ENCODE data around the gene MYL12A. TPM values are rescaled to one million over a fixed set of nuclear protein-coding genes. Genes with fewer than 3 reads are reported as not detected.

MYL12A gene
- total RNA-seq, 1 experiment from 2014 or later = 284 TPM

GRCh38 chr18:3199942-3200645, 47.5 kb upstream of the MYL12A start:
- no peak overlapping the region for H3K9ac ChIP-seq (ENCODE audit: extremely low read depth, insufficient read length, low read length)
- DNase-seq = no peak
- H3K9me3 Mint-ChIP-seq = peaks cover 4 to 5% of the 10 kb centered on the region in 2 experiments; a peak in 3 of 5 replicates
- H4K8ac ChIP-seq (replicated peaks; ENCODE audit: insufficient read length, low read depth, low read length) = no peak overlapping the region
- H3K9me3 ChIP-seq (ENCODE audit: control insufficient read depth, low read depth, low read length) = no peaks in the 10 kb centered on the region
- no peak overlapping the region for H3K4me3 Mint-ChIP-seq
- H2AFZ ChIP-seq (ENCODE audit: low read length) = no peak overlapping the region
- H3K36me3 Mint-ChIP-seq (ENCODE audit: insufficient read depth in 1 of 3, low read depth in 3 of 3) = peaks cover 0 to 4% (median 2%) of the 10 kb centered on the region in 3 experiments; a peak in 3 of 7 replicates
- H4K5ac ChIP-seq (ENCODE audit: insufficient read length, low read depth, low read length) = no peak overlapping the region
- H3K27ac Mint-ChIP-seq = no peak overlapping the region
- no peak overlapping the region for H2BK15ac ChIP-seq (ENCODE audit: low read depth, low read length)
- H2BK20ac ChIP-seq (ENCODE audit: low read depth, low read length, poor library complexity, severe bottlenecking) = no peak overlapping the region
- H3K4ac ChIP-seq (ENCODE audit: low read depth, low read length) = no peak overlapping the region
- H2BK12ac ChIP-seq (ENCODE audit: insufficient read length, low read depth, low read length) = no peak overlapping the region
- H4K91ac ChIP-seq (ENCODE audit: insufficient read length, low read depth, low read length) = no peak overlapping the region
- no peaks in the 10 kb centered on the region for H3K79me2 ChIP-seq (ENCODE audit: insufficient read depth, low read length)
- H3K56ac ChIP-seq (ENCODE audit: insufficient read length, low read depth, low read length) = no peak overlapping the region
- no peak overlapping the region for H3K14ac ChIP-seq (ENCODE audit: insufficient read depth, low read length)
- H3K23me2 ChIP-seq (ENCODE audit: insufficient read length, low read depth, low read length, poor library complexity, severe bottlenecking) = no peaks in the 10 kb centered on the region
- 0 out of 4 replicates have a peak, but pooled peaks cover 0 to 3% of the 10 kb centered on the region in 2 experiments for H3K4me1 Mint-ChIP-seq
- H2AK5ac ChIP-seq (ENCODE audit: insufficient read length, low read length) = no peak overlapping the region
- no peak overlapping the region for H3K4me2 ChIP-seq (ENCODE audit: insufficient read depth, insufficient read length, low read length)
- no peaks in the 10 kb centered on the region for H3K79me1 ChIP-seq (ENCODE audit: insufficient read depth, low read depth, low read length, poor library complexity, severe bottlenecking)
- H4K20me1 ChIP-seq (ENCODE audit: control insufficient read depth, insufficient read depth, insufficient read length) = no peaks in the 10 kb centered on the region
- H3K23ac ChIP-seq (ENCODE audit: insufficient read length, low read depth, low read length) = no peak overlapping the region
- H3K27ac ChIP-seq (ENCODE audit: insufficient read length, low read depth, low read length) = no peak overlapping the region
- TF ChIP-seq, protein P1, sequence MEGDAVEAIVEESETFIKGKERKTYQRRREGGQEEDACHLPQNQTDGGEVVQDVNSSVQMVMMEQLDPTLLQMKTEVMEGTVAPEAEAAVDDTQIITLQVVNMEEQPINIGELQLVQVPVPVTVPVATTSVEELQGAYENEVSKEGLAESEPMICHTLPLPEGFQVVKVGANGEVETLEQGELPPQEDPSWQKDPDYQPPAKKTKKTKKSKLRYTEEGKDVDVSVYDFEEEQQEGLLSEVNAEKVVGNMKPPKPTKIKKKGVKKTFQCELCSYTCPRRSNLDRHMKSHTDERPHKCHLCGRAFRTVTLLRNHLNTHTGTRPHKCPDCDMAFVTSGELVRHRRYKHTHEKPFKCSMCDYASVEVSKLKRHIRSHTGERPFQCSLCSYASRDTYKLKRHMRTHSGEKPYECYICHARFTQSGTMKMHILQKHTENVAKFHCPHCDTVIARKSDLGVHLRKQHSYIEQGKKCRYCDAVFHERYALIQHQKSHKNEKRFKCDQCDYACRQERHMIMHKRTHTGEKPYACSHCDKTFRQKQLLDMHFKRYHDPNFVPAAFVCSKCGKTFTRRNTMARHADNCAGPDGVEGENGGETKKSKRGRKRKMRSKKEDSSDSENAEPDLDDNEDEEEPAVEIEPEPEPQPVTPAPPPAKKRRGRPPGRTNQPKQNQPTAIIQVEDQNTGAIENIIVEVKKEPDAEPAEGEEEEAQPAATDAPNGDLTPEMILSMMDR (conservative IDR thresholded peaks at IDR 0.05) = no peak
- no peak overlapping the region for H2BK5ac ChIP-seq (ENCODE audit: insufficient read length, low read length)
- H3T11ph ChIP-seq (ENCODE audit: low read length) = no peak overlapping the region
- H2BK120ac ChIP-seq (ENCODE audit: low read depth, low read length, poor library complexity, severe bottlenecking) = no peak overlapping the region
- no CpG with 5 or more reads among the region's 2 CpGs for WGBS (ENCODE audit: extremely low coverage, insufficient read length, low lambda C conversion rate)
- no peak overlapping the region for H3K18ac ChIP-seq (ENCODE audit: insufficient read length, low read depth, low read length)
- H3K27me3 ChIP-seq (ENCODE audit: insufficient read depth, low read length) = no peaks in the 10 kb centered on the region
- H3K4me1 ChIP-seq (ENCODE audit: insufficient read depth, low read length) = no peaks in the 10 kb centered on the region
- no peaks in the 10 kb centered on the region for H3K27me3 Mint-ChIP-seq (ENCODE audit: low read depth)
